NOMO-1 treated with dmso at 0.1 percent for 144 hours (cell line): ENCODE measurements around the gene HAAO.

Experiments used
- DNase-seq: peaks from one replicate; lab custom pipeline; 2025; ENCODE audit not compliant: unreplicated experiment; lab: John Stamatoyannopoulos, UW

The HAAO gene

GRCh38 chr2:42813763-42814162 lies 21.4 kb upstream of the HAAO start:
- DNase-seq = peak; percentile 61

DNA sequence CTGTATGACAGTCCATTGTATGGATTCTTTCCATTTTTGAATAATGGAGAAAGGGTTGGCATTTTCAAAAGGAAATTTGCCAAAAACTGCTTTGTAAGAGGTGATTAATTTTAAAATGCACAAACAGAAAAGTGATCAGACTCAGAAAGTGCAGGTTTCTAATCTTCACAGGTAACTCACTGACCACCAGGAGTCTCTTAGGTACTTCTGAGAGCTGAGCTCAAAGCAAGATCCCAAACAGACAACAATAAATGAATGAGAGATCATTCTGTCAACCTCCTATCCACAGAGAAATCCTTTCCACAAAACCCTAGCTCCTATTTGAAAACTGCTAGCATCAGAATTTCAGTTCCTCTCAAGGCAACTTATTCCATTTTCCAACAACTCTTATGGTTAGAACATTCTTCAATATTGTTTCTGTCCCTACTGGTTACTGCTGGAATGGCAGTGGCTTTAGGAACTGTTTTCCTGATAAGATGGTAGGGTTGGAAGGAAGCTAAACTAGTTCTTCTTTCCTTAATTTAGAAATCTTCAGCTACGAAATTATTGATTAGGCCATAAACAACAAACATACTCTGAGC lies 20.6 kb upstream of the HAAO start:
- no peak for DNase-seq

DNA sequence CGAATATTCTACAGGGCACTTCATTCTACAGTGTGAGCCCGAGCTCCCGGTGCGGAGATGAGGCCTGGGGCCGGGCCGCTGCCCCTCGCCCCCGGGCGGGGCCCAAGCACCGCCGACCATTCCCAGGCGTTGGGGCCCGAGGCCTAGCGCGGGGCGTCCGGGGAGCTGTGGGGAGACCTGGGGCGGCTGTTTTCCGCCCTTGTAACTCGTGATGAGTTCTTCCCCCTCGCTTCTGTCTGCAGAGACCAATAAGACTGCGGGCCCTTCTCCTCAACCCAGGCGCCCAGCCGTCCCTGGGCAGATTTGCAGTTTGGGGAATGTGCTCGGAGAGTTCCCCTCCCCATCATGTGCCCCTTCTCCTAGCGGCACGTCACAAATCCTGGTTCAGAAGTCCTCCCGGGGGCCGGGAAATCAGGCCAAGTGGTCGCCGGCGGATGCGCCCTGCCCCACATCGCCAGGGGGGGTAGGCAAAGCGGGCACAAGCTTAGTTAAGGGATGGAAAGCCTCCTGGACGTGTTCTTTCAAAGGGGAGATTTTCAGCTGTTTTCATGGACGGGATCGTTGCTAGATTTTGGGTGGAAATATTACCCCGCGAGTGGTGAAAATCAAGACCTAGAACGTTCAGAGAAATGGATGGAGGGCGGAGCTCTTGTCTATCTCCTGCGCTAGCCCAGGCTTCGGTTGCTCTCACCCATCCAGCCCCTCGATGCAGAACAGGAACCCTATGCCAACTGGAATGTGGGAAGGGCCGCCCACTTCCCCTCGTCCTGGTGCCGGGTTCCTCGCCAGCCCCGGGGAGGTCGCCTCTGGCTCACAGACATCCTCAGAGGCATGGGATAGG lies 18.8 kb upstream of the HAAO start:
- DNase-seq = no peak

- DNase-seq = peak; percentile 87
Observed at GRCh38 chr2:42810121-42810970, 18.0 kb upstream of the HAAO start.

GRCh38 chr2:42809819-42810120 lies 17.4 kb upstream of the HAAO start:
- DNase-seq = peak; percentile 62

- DNase-seq = no peak
Observed at GRCh38 chr2:42809131-42809818, 16.9 kb upstream of the HAAO start.

DNA sequence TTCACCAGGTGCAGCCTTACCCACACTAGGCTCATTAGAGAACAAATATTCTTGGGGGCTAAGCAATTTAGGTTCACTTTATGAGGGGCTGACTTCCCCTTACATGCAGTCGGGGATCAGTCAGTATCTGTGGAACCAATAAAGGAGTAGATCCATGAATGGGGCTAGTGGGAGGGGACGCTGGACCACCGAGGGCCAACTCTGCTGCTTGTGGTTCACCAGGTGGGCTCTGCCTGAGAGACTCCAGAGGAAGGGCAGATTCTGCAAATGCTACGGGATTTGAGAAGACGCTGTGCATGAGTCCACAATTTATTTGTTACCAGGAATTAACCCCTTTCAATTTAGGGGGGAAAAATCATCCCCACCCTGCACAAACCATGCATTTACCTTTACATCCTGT lies 15.9 kb upstream of the HAAO start:
- no peak for DNase-seq

GRCh38 chr2:42806786-42807185 lies 14.4 kb upstream of the HAAO start:
- DNase-seq = no peak

DNA sequence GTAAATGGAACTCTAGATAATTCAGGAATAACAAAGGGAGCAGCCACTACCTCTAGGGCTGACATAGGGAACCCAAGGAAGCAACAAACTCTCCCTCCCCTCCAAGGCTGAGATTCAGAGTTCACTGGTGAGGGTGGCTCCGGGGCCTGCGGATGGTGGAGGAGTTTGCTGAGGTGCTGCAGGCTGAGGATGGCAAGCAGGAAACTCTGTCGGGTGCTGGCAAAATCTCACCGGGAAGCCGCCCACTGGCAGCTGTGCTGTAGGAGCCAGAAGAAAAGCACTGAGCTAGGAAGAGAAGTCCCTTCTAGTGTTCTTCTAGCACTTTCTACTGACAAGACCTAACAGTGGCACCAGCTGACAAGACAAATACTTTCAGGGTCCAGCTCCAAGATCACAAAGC lies 12.5 kb upstream of the HAAO start:
- no peak for DNase-seq

DNA sequence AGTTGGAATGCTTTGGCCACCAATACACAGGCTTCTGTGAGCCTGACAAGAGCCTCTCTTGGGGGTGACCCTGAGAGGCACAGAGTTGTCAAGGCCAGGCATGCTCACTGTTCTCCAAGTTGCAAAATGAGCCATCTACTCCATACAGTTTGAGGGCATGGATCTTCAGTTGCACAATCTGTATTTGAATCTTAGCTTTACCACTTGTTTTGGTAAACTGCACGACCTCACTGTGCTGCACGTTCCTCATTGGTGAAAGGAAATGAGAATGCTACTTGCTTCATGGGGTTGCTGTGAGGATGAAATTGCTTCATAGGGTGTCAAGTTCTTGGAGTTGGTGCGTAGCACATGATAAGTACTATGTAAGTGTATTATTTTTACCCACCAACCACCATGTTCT lies 12.0 kb upstream of the HAAO start:
- peak; percentile 88 for DNase-seq

GRCh38 chr2:42802150-42802549 lies 9.8 kb upstream of the HAAO start:
- DNase-seq = no peak

DNA sequence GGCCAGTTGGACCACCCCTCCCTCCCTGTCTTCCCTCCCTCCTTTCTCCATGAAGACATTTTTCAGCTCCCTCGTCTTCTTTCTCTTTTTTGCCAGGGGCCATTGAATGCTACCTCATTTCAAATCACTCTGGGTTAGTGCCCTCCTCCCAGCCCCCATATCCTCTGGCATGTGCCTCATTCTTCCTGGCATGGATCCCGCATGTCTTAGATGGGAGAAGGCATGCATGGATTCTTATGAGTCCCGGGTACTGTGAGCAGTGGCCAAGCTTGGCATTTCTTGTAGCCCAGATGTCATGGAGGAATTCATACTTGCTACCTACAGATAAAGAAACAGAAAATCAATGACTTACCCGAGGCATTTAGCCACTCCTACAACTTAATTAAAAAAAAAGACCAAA lies 9.0 kb upstream of the HAAO start:
- DNase-seq = no peak

GRCh38 chr2:42800981-42801380 lies 8.6 kb upstream of the HAAO start:
- no peak for DNase-seq

- no peak for DNase-seq
Observed at GRCh38 chr2:42800461-42800962, 8.1 kb upstream of the HAAO start.

DNA sequence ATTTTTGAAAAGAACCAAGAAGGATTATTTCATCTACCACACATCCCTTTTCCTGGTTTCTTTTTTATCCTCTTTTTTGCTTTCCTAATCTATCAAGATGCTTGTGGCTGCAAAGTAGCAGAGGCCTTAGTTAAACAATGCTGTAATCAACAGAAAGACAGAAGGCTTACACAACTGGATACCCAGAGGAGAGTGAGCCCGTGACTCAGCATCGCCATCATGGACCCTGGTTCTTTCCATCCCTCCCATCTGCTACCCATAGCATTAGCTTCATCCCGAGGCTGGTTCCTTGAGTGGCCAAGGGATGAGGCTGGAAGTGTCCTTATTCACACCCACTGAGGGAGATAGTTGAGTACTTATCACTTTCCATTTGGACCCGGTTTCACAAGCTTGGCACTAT lies 7.5 kb upstream of the HAAO start:
- DNase-seq = no peak

GRCh38 chr2:42797281-42797680 lies 4.9 kb upstream of the HAAO start:
- no peak for DNase-seq

DNA sequence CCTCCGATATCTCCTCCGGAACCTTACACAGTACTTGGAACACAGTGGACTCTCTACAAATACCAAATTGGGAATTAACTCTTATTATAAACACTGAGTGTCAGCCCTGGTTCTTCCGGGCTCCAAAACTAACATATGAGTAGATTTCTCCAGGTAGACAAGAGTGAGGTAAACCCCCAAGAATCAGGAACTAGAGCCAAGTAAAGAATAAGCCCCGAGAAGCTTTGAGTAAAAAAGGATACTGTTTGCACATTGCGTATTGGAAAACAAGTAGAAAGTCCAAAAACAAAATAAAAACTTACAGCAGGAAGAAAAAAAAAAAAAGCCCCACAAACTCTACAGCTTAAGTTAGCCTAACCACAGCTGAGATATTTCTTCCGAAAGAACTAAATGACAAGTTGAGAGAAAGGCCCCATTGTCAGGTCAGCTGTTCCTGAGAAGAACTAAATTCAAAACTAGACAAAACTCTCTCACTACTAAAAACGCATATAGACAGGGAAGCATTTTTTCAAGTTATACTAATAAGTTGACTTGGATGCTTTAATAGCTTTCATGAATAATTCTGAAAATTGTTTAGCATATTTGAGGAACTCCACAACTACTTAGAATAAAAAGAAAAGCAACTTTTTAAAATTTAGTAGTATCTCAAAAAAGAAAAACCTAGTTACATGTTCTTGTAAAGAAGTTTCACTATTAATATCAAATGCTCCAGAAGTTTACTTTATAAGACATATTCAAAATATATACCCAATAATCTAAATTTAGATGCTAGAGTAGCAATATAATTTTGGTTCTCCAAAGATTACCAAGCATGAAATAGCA lies 4.3 kb upstream of the HAAO start:
- DNase-seq = no peak

DNA sequence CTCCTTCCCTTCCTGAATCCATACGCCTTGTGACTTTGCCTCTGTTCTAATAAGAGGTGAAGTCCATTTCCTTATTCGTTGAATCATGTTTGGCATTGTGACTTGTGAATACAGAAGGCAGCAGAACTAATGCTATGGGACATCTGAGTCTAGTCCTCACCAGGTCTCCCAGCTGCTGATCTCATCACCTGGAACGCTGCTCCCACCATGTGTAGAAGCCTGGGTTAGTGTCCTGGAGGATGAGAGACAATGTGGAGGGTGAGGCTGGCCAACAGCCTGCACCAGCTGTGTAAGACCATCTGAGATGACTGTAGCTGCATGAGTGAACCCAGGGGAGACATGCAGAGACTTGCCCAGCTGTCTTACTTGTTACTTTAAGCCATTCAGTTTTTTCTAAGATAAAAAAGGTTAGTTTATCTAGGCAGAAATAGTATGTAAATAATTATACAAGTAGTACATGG lies 3.5 kb upstream of the HAAO start:
- DNase-seq = no peak

- DNase-seq = no peak
Observed at GRCh38 chr2:42795275-42795674, 2.9 kb upstream of the HAAO start.

DNA sequence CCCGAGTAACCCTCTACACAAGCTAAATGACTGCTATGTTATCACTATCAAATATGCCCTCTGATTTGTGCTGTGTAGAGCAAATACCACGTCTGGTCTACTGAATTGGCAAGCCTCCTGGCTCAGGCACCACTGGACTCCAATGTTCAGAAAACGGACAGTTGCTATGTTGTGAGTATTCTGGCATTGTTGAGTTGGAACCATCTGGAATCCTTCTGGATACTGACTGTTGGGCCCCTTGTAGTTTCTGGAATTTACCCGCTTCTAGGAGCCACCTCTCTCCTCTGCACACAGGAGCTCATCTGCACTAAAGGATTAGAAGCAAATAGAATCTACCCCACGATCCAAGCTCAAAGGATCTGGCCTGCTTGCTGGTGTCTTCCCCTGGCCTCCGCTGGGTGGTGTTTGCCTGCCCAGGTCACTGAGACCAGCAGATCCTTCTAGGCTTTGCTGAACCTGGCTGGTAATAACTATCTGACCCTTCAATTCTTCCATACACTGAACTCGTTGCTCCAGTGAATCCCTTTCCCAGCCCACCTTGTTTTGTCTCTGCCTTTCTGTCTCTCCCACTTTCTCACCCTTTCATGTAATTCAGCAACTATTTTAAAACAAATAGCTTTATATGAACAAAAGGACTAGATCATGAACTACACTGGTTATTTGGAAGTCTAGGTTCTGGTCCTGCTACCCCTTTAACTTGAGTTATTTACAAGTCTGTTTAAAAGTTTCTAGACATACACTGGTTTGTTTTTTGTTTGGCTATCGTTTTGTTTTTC lies 2.1 kb upstream of the HAAO start:
- DNase-seq = peak; percentile 10
